Activated CD4-positive, alpha-beta T cell treated with anti-CD3 and anti-CD28 coated beads, Interleukin-2, amount 50 U/mL, for 48 hours (primary cell): ENCODE results near the gene ISG15.
"Not testable (repeated sequence)": the region's sequence is repeated elsewhere in the genome, so short reads cannot be mapped to it uniquely, and the experiment has no call there.

ENCODE experiments used
- DNase-seq, 2 experiments: peaks; one replicate each; pipeline ENCODE4 v3.0.0-alpha.2; 2020

Gene ISG15

DNA sequence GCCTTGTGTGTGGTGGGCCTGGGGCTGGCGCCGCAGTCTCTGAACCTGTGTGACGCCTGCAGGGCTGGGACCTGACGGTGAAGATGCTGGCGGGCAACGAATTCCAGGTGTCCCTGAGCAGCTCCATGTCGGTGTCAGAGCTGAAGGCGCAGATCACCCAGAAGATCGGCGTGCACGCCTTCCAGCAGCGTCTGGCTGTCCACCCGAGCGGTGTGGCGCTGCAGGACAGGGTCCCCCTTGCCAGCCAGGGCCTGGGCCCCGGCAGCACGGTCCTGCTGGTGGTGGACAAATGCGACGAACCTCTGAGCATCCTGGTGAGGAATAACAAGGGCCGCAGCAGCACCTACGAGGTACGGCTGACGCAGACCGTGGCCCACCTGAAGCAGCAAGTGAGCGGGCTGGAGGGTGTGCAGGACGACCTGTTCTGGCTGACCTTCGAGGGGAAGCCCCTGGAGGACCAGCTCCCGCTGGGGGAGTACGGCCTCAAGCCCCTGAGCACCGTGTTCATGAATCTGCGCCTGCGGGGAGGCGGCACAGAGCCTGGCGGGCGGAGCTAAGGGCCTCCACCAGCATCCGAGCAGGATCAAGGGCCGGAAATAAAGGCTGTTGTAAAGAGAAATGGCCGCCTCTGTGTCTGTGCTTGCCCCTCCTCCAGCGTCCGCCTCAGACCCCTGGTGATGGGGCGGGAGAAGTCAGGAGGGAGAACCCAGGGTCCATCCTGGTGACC, 788 bp downstream of the ISG15 start:
- peak; percentile 45 to 55 for DNase-seq

DNA sequence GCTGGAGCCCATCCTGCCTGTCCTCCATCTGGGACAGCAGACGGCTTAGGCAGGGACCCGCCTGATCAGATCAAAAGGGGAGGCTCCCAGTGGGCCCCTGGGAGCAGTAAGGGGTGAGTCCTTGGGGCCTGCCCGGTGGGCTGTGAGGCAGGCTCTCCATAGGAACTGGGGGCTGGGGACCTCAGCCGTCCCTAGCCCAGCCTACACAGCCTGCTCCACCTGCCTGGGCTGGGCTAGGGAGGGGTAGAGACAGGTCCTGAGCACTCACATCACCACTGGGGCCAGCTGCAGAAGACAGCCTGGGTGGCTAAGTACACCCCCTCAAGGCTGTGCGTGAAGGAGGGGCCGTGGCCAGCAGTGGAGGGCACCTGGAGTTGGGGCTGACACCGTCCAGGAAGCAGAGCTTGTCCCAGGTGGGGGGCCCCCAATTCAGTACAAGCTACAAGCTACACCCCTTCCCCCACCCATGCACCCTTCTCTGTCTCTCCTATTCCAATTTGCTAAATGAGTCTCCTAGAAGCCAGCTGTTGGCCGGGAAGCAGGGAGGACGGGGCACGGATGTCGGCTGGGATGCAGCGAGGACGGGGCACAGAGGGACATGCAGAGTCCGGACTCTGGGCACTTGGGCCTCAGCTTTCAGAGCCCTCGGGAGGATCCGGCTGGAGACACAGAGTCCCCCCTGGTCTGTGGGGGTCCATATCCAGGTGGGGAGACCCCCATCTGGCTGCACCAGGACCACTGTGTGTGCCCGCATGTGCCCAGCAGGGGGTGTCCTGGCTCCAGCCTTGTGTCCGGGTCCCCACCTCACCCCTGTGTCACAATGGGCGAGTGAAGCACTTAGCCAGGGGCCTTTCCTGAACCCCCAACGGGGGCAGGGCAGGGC, 1.7 kb downstream of the ISG15 start:
- peak in 1 of 2 experiments; percentile 31 for DNase-seq

DNA sequence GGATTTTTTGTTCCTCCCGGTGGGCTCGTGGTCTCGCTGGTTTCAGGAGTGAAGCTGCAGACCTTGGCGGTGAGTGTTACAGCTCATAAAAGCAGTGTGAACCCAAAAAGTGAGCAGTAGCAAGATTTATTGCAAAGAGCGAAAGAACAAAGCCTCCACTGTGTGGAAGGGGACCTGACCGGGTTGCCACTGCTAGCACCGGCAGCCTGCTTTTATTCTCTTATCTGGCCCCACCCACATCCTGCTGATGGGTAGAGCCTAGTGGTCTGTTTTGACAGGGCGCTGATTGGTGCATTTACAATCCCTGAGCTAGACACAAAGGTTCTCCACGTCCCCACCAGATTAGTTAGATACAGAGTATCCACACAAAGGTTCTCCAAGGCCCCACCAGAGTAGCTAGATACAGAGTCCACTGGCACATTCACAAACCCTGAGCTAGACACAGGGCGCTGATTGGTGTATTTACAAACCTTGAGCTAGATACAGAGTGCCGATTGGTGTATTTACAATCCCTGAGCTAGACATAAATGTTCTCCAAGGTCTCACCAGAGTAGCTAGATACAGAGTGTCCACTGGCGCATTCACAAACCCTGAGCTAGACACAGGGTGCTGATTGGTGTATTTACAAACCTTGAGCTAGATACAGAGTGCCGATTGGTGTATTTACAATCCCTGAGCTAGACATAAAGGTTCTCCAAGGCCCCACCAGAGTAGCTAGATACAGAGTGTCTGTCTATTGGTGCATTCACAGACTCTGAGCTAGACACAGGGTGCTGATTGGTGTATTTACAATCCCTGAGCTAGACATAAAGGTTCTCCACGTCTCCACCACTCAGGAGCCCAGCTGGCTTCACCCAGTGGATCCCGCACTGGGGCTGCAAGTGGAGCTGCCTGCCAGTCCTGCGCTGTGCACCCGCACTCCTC, 4.4 kb downstream of the ISG15 start:
- not testable (repeated sequence) for DNase-seq

DNA sequence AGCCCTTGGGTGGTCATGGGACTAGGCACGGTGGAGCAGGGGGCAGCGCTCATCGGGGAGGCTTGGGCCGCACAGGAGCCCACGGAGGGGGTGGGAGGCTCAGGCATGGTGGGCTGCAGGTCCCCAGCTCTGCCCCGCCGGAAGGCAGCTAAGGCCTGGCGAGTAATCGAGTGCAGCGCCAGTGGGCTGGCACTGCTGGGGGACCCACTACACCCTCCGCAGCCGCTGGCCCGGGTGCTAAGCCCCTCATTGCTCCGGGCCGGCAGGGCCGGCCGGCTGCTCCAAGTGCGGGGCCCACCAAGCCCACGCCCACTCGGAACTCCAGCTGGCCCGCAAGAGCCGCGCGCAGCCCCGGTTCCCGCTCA, 5.0 kb downstream of the ISG15 start:
- not testable (repeated sequence) for DNase-seq

DNA sequence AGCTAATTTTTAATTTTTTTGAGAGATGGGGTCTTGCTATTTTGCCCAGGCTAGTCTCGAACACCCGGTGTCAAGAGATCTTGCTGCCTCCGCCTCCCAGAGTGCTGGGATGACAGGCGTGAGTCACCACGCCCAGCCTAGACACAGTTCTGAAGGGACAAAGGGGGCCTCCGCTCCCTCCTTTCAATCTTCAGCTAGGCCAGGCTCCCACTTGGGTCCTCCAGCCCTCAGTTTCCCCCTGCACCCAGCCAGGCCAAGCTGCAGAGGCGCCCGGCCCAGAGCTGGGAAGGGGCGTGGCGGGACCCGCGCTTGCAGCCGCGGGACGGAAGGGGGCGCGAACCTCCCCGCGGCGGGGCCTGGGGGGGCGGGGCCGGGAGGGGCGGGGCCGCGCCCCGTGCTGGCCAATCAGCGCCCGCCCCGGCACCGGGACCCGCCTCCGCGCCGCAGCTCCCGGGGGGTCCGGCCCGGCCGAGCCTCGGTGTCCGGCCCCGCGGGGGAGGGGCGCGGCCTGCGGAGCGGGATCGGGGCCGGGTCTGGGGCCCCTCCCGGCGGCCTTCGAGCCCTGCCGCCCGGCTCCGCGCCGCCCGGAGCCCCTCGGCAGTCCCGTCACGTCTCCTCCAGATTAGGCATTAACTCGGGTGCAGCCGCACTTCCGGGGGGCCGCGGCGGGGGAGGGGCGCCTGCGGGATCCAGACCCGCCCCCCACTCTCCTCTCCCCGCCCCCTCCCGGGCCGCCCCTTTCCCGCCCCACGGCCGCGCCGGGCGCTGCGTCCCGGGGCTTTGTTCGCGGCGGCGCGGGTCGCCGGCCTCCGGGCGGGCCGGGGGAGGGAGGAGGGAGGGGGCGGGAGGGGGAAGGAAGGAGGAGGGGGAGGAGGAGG, 6.1 kb downstream of the ISG15 start:
- peak; percentile 80 to 81 for DNase-seq

DNA sequence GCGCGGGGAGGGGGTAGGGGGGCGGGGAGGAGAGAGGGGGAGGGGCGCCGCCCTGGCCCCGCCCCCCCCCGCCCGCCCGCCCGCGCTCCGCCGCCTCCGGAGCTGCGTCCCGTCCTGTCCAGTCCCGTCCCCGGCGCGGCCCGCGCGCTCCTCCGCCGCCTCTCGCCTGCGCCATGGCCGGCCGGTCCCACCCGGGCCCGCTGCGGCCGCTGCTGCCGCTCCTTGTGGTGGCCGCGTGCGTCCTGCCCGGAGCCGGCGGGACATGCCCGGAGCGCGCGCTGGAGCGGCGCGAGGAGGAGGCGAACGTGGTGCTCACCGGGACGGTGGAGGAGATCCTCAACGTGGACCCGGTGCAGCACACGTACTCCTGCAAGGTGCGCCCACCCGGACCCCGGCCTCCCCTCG, 6.7 kb downstream of the ISG15 start, which contains the start of gene AGRN:
Gene AGRN (plus strand): TSS at position 121 of the 405 bp plus-strand sequence. CDS start 53 bp downstream, at position 174.
- peak; percentile 25 to 37 for DNase-seq

DNA sequence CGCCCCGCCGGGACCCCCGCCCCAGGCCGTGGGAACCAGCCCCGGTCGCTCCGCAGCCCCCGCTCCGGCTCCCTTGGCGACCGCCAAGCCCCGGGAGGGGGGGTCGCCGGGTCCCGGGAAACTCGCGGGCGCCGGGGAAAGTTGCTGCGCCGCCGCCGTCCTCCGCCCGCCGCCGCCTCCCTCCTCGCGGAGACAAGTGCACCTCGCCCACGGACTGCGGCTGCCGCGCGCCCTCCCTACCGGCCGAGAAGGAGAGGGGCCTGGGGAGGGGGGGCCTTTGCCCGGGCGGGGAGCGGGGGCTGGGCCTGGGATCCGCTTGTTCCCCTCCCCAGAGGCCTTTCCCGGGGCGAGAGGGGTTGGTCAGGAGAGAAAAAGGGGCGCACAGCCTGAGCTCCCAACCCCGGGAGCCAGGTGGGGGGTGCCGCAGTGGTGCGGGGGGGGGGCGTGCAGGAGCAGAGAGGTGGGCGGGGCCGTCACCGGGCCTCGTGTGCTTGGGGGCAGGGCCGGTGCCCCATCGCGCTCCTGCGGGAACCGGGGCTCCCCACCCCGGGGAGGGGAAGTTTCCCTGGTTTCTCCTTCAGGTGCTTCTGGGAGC, 7.2 kb downstream of the ISG15 start:
- DNase-seq, result peak; percentile 35 to 40

DNA sequence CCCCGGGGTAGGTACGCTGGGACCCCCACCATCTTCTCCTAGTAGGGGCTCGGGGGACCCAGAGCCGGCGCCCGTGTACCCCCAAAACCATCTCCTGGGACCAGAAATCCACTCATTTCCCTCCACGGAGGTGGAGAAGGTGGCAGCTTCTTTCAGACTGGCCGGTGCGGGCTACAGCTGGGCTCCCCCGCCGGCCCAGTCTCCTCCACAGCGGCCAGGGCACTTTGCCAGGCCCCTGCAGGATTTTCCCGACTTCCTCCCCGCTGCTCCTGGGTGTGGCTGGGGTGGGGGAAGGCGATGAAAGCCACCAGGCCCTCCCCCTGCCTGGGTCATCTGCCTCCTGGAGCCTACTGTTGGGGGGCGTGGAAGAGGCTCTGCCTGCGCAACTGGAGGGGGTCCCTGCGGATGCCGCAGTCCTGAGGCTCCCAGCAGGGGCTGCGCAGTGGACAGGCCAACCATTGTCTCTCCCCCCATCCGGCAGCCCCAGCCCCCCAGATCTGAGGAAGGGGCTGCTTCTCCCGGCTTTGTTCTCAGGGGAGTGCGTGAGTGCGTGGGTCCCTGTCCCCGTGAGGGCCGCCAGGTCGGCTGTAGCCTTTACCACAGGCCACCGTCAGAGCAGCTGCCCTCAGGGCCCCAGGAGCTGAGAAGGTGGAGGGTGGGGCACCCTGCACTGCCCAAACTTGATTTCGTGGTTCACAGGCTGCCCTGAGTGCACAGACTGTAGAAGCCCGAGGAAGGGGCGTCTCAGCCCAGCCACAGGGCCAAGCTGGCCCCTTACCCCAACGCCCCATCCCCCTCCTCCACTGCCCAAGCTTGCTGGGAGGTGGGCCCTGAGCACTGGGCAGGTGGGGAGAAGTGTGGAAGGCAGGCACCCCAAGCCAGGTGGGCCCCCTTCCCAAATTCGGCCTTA, 8.0 kb downstream of the ISG15 start:
- DNase-seq, result no peak

DNA sequence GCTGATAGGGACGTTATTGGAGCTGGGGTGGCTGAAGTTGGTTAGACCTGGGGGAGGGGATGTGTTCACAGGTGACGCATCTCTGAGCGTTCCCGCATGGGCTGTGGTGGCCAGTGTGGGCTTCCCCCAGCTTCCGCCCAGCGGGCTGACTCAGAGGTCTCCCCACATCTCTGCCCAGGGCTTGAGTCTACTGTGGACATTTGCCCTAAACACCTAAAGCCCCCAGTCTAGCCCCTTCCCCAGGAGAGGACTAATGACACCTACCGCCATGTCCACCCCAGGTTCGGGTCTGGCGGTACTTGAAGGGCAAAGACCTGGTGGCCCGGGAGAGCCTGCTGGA, 8.6 kb downstream of the ISG15 start:
- no peak for DNase-seq

DNA sequence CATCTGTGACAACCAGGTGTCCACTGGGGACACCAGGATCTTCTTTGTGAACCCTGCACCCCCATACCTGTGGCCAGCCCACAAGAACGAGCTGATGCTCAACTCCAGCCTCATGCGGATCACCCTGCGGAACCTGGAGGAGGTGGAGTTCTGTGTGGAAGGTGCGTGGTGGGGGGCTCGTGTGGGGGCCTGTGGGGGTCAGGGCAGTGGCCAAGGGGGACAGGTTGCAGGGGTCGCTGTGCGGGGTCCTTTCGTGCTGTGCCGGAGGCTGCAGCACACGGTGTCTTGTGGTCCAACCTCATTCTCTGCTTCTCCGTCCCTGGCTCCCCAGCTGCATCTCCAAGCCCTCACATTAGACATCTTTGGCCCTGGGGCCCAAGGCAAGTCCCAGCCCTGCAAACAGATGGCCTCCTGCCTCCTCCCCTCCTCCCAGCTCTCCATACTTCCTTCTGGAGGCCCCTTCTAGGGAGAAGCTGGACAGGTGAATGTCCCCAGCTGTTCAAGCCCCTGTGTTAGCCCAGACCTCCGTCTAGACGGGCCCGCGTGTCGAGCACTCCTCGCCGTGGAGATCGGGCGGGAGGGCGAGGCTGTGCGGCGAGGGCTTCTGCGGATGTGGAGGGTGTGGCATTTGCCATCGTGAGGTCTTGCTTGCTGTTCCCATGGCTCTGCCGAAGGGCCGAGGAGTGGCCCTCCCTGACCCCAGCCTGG, 9.2 kb downstream of the ISG15 start:
- DNase-seq, result no peak

DNA sequence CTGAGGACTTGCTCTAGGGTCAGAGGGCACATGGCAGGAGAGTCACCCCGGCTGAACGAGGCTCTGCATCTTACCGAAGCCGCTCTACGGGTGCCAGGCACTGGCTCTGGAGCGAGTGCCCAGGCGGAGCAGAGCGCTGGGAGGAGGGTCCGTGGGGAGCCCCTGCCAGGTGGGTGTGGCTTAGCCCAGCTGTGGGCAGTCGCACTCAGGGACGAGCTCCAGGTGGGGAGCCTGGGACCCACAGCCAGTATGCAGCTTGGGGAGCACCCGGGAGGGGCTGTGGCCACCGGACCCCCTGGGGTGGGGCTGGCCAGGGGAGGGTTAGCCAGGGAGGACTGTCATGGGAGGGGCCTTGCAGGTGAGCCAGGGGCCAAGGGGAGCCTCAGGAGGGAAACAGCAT, 10.4 kb downstream of the ISG15 start:
- no peak for DNase-seq

DNA sequence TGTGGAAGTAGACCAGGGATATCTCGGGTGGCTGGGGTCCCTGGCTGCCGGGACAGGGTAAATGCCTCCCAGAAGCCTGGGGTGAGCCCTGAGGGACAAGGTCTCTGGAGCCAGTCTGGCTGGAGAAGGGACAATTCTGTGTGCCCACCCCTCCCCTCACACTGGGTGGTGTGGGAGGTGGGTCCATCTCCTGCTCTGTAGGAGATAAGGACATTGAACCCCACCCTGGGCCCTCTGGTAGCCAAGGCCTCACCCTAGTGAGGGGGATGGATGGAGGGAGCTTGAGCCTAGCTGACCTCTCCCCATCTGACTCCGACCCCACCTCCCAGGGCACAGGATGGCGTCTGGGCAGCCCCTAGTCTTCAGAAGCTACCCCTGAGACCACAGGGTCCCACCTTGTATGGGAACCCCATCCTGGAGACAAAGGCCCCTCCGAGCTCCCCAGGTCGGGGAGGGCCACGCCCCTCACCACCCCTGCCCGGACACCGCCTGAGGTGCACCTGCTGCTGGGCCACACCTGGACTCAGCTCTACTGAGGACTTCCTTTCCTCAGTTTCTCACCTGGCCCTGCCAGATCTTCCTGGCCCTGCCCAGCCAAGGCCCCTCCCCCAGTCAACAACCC, 11.0 kb downstream of the ISG15 start:
- DNase-seq, result no peak

DNA sequence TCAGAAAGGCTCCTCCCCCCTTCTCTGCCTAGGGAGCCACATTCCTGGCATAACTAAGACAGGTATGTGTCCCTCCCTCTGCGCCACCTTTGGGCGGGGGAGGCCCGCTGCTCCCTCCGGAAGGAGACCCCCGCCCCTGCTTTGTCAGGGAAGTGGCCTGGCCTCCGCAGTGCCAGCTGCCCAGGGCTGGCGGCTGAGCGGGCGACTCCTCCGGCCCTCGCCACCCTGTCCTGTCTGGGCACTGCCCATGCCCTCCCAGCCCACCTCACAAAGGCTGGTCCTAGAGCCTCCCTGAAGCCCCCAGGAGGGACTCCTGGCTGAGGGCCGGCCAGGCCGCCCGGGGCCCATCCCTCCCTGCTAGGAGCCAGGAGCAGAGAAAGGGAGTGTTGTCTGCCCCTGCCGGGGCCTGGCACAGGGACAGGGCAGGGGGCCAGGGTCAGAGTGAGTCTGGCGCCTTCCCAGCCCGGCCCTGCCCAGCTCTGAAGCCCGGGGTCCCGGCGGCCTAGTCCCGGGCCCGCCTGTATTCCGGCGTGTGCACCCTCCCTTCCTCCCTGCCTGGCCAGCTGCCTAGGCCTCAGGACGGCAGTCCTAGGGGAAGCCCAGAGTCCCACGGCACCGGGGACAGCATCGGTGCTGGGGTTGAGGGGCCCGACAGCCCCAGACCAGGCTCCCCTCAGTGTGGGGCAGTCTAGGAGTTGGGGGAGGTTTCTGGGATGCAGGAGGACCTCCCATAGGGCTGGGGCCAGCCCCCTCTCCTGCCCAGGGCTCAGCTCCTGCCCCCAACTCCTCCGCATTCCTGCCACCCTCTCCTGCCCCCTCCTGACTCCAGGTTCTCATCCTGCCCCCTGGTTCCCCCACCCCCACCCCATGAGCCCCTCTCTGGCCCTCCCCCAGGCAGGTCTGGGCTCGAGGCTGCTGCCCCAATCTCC, 11.7 kb downstream of the ISG15 start:
- DNase-seq, result no peak

DNA sequence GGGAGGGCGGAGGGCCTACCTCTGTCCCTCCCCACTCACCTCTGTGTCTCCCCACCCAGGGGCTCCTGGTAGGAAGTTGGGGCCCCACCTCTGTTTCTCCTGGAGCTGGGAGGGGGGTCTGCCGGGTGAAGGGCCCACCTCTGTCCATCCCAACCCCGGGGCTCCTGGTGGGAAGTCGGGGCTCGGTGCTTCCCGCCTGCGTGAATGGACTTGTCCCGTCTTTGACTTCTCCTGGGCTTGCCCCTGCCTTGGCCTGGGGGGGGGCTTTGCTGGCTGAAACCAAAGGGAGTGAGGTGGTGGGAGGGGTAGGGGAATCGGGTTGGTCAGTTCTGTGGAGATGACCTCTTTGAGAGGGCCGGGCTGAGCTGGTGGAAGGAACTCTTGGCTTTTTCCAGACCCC, 12.4 kb downstream of the ISG15 start:
- no peak for DNase-seq

DNA sequence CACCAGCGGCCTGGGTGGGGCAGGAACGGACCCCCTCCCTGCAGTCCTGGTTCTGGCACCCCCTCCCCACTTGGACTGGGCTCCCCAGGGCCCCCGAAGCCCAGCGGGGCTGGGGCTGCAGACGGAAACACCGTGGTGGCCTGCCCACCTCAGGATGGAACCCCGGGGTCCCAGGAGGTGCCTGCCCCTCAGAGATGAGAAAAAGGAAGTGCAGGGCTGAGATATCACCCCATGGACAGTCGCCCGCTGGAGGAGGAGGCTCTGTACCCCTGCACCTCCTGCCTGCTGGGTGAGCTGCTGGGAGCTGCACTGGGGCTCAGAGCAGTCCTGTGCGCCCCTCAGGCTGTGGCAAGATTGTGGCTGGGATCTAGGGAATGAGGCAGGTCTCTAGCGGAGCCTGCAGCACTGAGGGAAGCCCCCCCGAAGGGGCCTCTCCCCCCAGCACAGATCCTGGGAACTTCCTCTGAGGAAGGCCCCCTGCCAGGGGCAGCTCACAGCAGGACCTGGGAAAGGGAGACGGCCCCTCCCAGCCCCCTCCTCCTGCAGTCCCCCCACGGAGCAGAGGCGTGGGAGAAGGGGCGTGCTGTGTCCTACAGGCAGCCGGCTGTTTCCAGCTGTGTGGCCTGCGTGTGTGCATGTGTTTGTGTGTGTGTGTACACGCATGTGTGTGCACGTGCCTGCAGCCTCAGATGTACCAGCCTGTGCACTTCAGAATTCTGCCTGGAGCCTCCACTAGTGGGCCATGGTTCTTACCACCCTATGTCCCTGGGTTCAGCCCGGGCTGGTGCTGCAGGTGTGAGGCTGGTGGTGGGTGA, 13.5 kb downstream of the ISG15 start:
- no peak for DNase-seq

DNA sequence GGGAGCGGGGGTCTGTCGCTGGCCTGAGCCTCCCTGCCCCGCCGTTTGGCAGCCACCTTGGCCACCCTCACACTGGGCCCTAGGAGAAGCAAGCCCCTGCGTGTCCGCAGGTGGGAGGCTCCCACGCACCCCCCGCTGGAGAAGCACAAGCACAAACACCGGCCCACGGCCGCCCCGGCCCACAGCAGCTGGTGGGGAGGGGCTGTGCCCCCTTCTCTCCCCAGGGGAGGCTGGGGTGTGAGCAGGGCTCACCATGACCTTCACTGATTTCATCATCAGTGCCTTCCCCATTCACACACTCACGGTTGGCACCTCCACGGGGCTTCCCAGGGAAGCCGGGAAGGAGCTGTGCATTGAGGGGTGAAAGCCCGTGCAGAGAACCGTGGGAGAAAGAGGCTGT, 14.5 kb downstream of the ISG15 start:
- DNase-seq, result no peak
